Measurements from ENCODE around the gene CLPSL1.

Gene CLPSL1

GRCh38 chr6:35797837-35798526 lies 17.2 kb downstream of the CLPSL1 start:
- no peak for DNase-seq

- no peak for DNase-seq
Observed at GRCh38 chr6:35798706-35799105, 17.9 kb downstream of the CLPSL1 start.

GRCh38 chr6:35801148-35801547 lies 20.3 kb downstream of the CLPSL1 start:
- DNase-seq: no peak

GRCh38 chr6:35804996-35805736 lies 24.3 kb downstream of the CLPSL1 start, which contains the start of gene LHFPL5:
Gene LHFPL5 (plus strand): TSS chr6:35805352. CDS start chr6:35805671, 319 bp downstream.
- peak; percentile 50 to 68 for DNase-seq

- DNase-seq: no peak
Observed at GRCh38 chr6:35808688-35809087, 27.9 kb downstream of the CLPSL1 start.

- no peak for DNase-seq
Observed at GRCh38 chr6:35809809-35810208, 29.0 kb downstream of the CLPSL1 start.

GRCh38 chr6:35810971-35811698 lies 30.3 kb downstream of the CLPSL1 start:
- no peak for DNase-seq

GRCh38 chr6:35811699-35811995 lies 30.8 kb downstream of the CLPSL1 start:
- no peak for DNase-seq

GRCh38 chr6:35817515-35817914 lies 36.7 kb downstream of the CLPSL1 start:
- no peak for DNase-seq

GRCh38 chr6:35823601-35824000 lies 42.8 kb downstream of the CLPSL1 start:
- no peak for DNase-seq

GRCh38 chr6:35824552-35825192 lies 43.9 kb downstream of the CLPSL1 start:
- no peak for DNase-seq

- DNase-seq: no peak
Observed at GRCh38 chr6:35829306-35829705, 48.5 kb downstream of the CLPSL1 start.

- DNase-seq: no peak
Observed at GRCh38 chr6:35831257-35832007, 50.6 kb downstream of the CLPSL1 start.

- no peak for DNase-seq
Observed at GRCh38 chr6:35833536-35833935, 52.7 kb downstream of the CLPSL1 start.

Data from stimulated activated CD4-positive, alpha-beta T cell treated with anti-CD3 and anti-CD28 coated beads, Interleukin-2, amount 100 ng/mL, for 24 hours (primary cell).